Nasal cavity respiratory epithelium epithelial cell of viscerocranial mucosa (primary cell): ENCODE data around the gene MYH6. TPM values are rescaled to one million over a fixed set of nuclear protein-coding genes. Genes with fewer than 3 reads are reported as not detected.

Source experiments
- total RNA-seq: library from RNA; depleted of rRNA; stranded (reverse); fragments of >200 nt; gene quantifications from 2 replicates; pipeline ENCODE4 v1.2.3, GENCODE V29; 2014

MYH6 gene
- total RNA-seq = not detected in 2 replicates

DNA sequence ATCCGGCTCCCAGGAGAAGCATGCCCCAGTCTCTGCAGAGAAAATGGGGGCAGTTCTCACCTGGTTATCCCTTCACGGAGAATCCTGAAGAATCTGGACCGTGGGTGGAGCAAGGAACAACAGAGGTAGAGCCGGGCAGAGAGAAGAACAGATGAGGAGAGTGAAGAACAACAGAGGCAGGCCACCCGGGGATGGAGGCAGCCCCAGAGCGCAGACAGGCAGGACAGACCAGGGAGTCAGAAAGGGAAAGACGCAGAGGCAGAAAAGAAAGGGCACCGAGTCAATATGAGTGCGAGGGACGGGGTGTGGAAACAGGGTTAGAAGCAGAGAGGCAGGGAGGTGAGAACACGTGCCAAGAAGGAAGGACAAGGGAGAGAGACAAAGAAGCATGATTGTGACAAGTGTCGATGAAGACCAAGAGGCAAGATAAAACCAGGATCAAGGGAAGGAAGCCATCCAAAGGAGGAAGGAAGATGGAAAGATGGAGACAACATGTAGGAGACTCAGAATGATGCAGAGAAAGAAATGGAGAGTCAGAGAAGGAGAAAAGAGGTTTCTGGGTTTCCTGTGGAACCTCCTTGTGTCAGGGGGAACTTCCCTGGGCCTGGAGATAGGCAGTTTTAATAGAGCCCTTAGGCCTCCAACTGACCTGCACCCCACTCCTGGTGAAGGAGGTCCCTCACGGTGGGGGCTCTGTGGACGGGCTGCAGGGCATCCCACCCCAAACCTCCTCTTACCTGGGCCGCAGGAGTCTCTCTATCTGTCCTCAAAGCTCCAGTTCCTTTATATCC, at the start of gene MYH6:
Gene MYH6, minus strand, starts transcription at position 758 of the 791 bp plus-strand sequence. CDS start 1,050 bp downstream, outside the sequence.

DNA sequence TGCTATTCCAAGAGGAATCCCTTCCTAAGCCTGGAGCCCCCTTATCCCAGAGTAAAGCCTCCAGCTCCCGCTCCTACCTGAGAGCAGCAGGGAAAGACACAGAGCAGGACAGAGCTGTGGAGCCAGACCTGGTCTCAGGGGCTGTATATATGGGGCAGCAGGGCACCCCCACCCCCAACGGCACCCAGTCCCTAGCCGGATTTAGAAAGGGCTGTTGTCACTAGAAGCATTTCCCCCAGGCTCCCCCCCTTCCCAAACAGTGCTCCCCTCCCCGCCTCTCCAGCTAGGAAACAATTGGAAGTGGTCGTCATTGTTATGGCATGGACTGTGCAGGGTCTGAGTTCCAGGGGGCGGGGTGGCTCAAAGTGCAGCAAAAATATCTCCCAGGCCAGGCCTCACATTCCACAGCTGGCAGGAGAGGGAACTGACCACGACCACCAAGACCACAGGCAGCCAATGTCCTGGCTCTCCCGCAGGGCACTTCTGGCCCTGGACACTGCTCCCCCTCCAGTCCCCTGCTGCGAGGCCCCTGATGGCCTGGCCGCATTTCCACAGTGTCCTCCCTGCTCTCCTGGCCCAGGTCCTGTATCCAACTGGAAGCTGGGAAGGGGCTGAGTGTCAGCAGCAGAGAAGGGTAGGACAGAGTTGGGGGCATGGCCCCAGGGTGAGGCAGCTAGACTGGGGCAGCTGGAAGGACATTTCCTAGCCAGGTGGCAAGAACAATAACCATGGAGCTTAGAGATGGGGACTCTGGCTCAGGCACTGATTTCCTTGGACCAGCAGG, 27.7 kb upstream of the MYH6 start, which contains the start of gene MYH7:
Gene MYH7, minus strand, starts transcription at position 118 of the 784 bp plus-strand sequence. CDS start 1,928 bp downstream, outside the sequence.

GRCh38 chr14:23376482-23377197, 31.4 kb downstream of the MYH6 start, which contains the start of gene CMTM5:
Gene CMTM5, plus strand, starts transcription at chr14:23377046. Its CDS starts 206 bp downstream, at chr14:23377252.

DNA sequence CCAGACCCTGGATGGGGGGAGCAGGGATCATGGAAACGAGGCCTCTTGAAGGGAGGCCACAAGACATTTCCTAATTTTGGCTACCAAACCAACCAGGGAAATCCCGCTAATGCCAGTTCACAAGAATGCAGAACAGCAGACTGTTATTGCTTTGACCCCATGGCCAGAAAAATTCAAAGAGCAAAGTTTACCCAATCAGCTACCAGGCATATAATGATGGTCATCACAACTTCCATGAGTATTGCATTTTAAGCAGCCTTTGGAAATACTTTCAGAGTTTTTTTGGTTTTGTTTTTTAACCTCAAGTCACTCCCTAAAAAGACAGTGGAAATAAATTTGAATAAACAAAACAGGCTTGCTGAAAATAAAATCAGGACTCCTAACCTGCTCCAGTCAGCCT, 35.6 kb downstream of the MYH6 start, which contains the start of gene IL25:
Gene IL25, plus strand, starts transcription at position 301 of the 400 bp plus-strand sequence.

GRCh38 chr14:23365036-23365731, 42.9 kb downstream of the MYH6 start, which contains the start of gene EFS:
Gene EFS, minus strand, starts transcription at chr14:23365172. Its CDS starts 147 bp downstream, at chr14:23365025.

DNA sequence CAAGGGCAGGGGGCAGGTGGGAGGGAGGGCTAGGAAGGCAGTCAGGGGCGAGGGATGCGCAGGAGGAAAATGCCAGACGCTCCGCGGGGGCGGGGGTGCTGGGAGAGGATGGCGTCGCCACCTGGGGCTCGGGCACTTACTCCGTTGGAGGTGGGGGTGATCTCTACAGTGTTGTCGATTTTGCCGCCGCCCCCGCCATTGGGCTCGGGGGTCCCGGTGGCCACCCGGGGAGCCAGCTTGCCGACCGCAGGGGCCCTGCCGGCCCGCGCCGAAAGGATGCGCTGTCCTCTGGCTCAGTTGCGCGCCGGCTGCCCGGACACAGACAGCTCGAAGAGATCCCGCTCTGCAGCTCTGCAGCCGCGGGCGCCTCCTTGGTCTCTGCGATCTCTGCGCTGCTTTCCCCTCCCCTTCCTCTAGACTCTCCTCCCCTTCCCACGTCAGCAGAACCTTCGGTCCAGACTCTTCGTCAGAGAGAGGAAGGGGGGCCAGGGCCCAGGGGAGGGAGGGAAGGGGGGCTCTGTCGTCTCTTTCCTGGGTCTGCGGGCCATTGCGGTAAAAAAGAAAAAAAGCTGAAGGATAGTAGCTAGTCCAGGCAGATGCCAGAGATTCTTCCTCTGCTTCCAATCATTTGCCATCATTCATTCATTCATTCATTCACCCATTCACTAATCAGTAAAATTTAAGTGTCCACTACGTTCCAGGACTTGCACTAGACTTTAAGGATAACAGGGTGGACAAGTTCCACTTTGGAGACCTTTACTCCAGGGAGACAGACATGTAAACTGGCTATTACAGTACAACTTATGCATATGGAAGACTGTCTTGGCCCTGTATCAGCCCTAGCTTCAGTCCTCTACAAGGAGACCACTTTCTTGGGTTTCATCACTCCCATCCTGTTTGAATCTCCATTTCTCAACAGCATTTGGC, 55.3 kb downstream of the MYH6 start, which contains the start of gene SLC22A17:
Gene SLC22A17, minus strand, starts transcription at position 382 of the 927 bp plus-strand sequence.

Other genes with a start within 250 kb of the MYH6 start
- 12.6 and 26.1 TPM in 2 replicates for gene SLC7A8, start 224.6 kb downstream of the MYH6 start, total RNA-seq
- not detected in 2 replicates for gene RNF212B, start 170.3 kb downstream of the MYH6 start, total RNA-seq
- gene HOMEZ, start 122.1 kb downstream of the MYH6 start, total RNA-seq = 5.1 and 13.2 TPM in 2 replicates
- 2.7 and 3.1 TPM in 2 replicates for gene PPP1R3E, start 105.4 kb downstream of the MYH6 start, total RNA-seq
- 34.5 and 36.4 TPM in 2 replicates for gene BCL2L2, start 101.4 kb downstream of the MYH6 start, total RNA-seq
- 81.3 and 91.4 TPM in 2 replicates for gene PABPN1, start 86.8 kb downstream of the MYH6 start, total RNA-seq
- gene SLC22A17, start 55.4 kb downstream of the MYH6 start, total RNA-seq = 1.0 and 4.9 TPM in 2 replicates
- 6.2 and 14.2 TPM in 2 replicates for gene EFS, start 43.1 kb downstream of the MYH6 start, total RNA-seq
- gene IL25, start 35.5 kb downstream of the MYH6 start, total RNA-seq = not detected in 2 replicates
- not detected in 2 replicates for gene CMTM5, start 31.2 kb downstream of the MYH6 start, total RNA-seq
- gene MYH7, start 27.4 kb upstream of the MYH6 start, total RNA-seq = not detected in 2 replicates
- gene NGDN, start 61.4 kb upstream of the MYH6 start, total RNA-seq = 49.6 and 50.5 TPM in 2 replicates
- under 0.01 and 0.43 TPM in 2 replicates for gene ZFHX2, start 143.5 kb upstream of the MYH6 start, total RNA-seq
- gene THTPA, start 148.0 kb upstream of the MYH6 start, total RNA-seq = 7.5 and 8.1 TPM in 2 replicates
- 28.7 and 54.4 TPM in 2 replicates for gene AP1G2, start 159.5 kb upstream of the MYH6 start, total RNA-seq
- not detected in 2 replicates for gene JPH4, start 170.5 kb upstream of the MYH6 start, total RNA-seq
- gene DHRS2, start 228.1 kb upstream of the MYH6 start, total RNA-seq = under 0.01 and 0.07 TPM in 2 replicates